Stimulated activated CD8-positive, alpha-beta memory T cell treated with anti-CD3 and anti-CD28 coated beads, Interleukin-7, amount 100 ng/mL, for 1 hour (primary cell): Measurements from ENCODE around the gene CTSG.
"Not testable (repeated sequence)": the region's sequence is repeated elsewhere in the genome, so short reads cannot be mapped to it uniquely, and the experiment has no call there.

Experiments
- DNase-seq, 2 donors: peaks; one replicate each; pipeline ENCODE4 v3.0.0-alpha.2; 2020; ENCODE audit warnings: low read depth in 2 of 2

CTSG gene, protein sequence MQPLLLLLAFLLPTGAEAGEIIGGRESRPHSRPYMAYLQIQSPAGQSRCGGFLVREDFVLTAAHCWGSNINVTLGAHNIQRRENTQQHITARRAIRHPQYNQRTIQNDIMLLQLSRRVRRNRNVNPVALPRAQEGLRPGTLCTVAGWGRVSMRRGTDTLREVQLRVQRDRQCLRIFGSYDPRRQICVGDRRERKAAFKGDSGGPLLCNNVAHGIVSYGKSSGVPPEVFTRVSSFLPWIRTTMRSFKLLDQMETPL

DNA sequence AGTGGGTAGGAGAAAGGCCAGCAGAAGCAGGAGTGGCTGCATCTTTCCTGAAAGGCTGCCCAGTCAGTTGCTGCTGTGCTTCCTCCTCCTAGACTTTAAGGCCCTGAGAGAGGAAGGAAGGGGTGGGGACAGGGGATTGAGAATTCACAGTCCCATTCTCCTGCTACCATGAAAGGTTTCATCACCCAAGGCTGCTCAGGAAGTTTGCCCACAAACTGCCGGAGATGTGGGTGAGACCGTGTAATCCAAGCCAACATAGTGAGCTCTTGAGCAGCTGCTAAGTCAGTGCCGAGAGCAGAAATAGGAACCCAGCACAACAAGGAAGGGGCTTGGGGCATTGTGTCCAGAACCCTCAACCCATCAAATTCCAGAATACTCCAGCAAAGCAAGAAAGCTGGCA, at the start of gene CTSG:
Gene CTSG, minus strand, starts transcription at position 69 of the 400 bp plus-strand sequence. Its CDS starts 27 bp downstream, at position 42.
- no peak for DNase-seq

DNA sequence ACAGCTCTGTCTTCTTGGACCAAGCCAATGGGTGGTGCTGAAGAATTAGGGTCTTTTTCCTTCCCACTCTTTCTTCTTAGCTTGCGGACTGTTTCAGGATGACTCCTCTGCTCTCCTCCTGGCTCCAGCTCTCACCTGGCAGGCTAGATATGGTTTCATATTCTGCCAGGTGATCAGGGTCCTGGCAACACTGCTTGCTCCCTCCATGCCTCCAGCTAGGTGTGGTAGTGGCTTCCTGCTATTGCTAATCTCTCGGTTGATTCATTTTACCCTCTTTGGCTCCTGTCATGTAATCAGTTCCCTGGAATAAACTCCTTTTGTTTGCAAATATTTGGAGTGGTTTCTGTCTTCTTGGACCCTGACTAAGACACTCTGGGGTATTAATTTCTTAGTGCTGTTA, 37.7 kb upstream of the CTSG start:
- no peak for DNase-seq

DNA sequence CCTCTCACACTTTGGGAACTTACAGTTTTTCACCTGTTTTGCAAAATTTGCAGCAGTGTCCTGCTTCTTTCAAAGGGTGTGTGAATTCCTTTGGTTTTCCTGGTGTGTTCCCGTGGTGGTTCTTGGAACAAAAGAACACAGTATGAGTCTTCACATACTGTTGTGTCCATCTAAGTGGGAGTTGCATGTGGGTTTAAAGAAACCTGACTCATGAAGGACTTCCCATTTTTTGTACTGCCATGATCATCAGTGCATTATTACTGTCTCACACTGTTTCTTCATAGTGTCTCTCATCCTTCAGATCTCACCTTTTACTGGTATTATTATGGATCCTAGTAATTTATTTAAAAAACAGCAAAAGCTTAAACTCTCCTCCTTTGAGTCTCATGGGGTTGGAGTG, 37.2 kb upstream of the CTSG start:
- DNase-seq, result no peak

DNA sequence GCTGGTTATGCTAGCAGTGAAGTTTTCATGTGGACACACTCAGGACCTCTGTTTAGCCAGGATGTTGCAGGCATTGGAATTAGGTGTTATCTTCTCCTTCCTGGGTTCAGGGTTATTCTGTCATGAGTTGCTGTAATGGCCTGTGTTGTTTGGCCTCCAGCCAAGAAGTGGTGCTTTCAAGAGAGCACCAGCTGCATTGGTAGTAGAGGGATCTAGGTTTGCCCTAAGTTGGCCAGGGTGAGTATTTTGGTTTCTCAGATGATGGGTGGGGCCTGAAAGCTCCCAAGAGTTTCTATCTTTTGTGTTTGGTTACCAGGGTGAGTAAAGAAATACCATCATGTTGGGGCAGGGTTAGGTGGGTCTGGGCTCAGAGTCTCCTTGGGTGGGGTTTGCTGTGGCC, 36.1 kb upstream of the CTSG start:
- DNase-seq, result no peak

DNA sequence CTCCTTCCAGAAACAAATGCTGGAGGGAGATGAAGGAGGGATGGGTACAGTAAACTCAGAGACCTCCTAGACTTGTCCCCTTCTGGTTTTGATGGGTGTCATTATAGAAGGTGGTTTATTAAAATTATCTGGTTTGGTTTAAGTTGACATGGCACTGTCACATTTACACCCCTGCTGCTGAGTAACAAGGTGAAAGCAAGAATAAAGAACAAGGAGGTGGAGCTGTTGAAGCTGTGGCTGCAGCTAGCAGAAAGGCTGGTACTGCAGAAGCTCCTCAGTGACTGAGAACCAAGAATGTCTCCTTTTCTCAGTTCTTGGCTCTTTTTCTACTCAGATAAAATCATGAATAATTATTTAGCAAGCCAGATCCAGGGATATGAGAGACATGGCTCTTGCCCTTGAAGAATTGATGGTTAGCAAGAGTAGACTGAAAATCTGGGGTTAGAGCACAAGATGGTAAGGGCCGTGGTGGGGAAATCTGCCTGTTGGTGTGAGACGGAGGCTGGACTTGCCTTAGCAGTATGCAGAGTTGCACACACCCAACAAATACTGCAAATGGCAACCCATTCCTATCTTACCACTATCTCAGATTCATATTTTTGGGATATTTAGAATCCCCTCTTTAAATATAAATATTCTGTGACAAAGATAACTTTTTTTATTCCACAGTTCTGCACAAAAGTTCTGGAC, 33.8 kb upstream of the CTSG start, which contains the start of gene GZMH:
Gene GZMH, minus strand, starts transcription at position 31 of the 690 bp plus-strand sequence. CDS start 72 bp downstream, outside the sequence.
- no peak for DNase-seq

DNA sequence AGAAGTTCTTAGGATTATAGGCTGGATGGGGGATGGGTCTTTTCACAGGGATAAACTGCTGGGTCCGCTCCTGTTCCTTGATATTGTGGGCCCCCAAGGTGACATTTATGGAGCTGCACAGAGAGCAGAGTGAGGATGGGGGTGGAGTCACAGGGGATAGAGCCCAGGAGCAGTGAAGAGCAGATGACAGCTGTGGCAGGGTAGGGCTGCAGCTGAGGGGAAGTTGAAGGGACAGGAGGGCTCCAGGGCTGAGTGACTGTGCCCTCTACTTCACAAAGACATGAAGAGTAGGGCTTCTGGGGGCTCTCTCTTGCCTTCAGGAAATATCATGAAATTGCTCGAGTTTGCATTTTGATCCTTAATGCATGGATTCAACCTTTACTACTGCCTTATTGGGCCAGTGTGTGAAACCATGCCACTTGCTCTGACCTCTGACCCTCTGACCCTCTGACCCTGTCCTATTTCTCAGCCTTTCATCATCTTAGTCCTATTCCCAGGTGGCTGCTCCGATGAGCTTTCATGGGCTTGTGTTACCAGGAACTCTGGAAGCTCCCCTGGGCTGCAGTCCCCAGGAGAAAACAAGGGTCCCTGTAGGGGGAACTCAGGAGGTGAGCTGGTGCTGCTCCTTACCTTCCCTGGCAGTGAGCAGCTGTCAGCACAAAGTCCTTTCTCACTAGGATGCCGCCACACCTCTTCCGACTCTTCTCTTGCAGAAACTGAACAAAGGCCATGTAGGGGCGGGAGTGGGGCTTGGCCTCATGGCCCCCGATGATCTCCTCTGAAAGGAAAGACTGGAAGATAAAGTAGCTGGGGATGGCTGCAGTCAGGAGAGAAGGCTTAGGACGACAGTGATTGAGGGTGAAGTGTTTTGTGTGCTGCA, 31.8 kb upstream of the CTSG start:
- DNase-seq, result no peak

DNA sequence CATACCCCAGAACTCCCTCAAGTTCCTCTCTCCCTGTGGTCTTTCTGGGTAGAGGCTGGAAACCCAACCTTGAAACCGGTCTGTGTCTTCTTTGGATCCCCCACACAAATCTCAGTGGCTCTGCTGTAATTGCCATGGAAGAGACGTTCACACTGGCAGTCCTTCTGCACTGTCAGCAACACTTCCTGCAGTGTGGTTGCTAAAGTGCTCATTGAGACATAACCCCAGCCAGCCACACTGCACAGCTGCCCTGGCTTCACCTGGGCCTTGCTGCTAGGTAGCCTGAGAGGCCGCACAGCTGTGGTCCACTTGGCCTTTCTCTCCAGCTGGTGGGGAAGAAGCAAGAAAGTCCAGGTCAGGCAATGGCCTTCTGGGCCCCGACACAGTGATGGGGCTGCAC, 31.0 kb upstream of the CTSG start:
- DNase-seq, result no peak

DNA sequence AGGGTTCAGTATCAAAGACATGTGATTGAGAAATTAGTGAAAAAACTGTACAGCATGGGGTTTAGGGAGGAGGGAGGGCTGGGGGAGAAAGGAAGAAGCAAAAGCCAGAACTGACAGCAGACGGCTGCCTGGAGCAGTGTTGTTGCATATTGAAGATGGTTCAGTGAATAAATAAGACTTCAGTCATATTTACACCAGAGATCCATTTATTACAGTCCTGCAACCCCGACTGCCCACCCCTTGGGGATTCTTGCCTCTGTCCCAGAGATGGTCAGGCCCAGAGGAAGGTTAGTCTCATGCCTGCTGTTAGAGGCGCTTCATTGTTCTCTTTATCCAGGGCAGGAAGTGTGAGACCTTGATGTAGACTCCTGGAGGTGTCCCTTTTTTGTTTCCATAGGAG, 30.2 kb upstream of the CTSG start:
- DNase-seq, result no peak

DNA sequence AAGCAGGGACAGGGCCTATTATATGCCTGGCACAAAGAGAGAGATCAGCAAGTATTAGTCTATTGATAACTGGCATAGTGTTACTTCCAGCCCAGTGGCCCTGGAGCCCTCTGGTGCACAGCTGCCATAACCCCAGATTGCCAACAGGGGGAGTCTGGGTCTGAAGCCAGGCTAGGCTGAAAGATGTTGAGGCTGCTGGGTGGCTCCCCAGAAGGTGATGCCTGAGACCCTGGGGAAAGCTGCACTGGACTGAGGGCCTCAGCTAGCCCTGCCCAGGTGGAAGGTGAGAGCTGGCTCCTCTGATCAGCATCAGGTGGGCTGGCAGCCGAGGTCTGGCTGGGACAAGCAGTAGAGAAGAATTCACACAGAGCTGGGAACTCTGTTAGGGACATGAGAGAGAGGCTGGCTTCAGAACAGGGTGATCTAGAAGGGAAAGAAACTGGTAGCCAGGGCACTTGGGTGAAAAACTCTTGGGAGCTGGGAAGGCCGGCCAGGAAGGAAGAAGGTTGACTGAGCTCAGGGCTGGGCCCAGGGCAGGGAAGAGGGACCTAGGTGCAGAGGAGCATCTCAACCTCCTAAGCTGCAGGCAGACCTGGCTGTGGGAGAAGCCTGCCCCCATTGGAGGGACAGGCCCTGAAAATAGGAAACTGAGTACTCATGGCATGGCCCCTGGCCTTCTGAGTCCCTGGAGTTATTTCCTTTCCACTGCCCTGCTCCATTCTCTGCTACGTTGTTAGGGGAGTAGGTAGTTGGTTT, 29.6 kb upstream of the CTSG start:
- DNase-seq, result peak; percentile 41 to 48

DNA sequence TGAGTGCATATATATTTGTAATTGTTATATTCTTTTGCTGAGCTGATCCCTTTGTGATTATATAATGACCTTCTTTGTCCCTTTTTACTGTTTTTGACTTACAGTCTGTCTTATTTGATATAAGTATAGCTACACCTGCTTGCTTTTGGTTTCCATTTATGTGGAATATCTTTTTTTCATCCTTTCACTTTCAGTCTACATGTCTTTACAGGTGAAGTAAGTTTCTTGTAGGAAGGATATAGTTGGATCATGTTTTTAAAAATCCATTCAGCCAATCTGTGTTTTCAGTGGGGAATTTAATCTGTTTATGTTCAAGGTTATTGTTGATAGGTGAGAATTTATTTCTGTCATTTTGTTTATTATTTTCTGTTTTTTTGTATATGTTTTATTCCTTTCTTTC, 21.4 kb upstream of the CTSG start:
- DNase-seq, result no peak

DNA sequence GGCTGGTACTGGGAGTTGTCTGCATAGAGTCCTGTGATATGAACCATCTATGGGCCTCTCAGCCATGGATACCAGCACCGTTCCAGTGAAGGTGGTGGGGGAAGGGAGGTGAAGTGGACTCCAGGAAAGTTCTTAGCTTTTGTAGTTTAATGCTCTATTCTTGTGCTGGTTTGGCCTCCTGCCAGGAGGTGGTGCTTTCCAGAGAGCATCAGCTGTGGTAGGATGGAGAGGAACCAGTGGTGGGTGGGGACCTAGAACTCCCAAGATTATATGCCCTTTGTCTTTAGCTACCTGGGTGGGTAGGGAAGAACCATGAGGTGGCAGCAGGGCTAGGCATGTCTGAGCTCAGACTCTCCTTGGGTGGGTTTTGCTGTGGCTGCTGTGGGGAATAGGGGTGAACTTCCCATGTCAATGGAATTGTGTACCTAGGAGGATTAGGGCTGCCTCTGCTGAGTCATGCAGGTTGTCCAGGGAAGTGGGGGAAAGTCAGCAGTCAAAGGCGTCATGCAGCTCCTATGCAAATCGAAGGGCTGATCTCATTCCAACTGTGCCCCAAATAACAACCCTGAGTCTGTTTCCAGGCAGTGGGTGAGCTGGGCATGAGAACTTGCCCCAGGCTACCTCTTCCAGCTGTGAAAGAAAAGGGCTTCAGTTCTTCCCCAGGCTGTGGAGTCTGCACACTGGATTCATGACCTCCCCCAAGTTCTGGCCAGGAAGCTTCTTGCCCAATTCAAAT, 19.2 kb upstream of the CTSG start:
- no peak for DNase-seq

DNA sequence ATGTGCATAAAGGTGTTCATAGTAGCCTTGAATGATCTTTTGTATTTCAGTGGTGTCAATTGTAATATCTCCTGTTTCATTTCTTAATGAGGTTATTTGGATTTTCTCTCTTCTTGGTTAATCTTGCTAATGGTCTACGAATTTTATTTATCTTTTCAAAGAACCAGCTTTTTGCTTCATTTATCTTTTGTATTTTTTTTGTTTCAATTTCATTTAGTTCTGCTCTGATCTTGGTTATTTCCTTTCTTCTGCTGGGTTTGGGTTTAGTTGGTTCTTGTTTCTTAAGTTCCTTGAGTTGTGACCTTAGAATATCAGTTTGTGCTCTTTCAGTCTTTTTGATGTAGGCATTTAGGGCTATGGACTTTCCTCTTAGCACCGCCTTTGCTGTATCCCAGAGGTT, 15.0 kb upstream of the CTSG start:
- not testable (repeated sequence) for DNase-seq

DNA sequence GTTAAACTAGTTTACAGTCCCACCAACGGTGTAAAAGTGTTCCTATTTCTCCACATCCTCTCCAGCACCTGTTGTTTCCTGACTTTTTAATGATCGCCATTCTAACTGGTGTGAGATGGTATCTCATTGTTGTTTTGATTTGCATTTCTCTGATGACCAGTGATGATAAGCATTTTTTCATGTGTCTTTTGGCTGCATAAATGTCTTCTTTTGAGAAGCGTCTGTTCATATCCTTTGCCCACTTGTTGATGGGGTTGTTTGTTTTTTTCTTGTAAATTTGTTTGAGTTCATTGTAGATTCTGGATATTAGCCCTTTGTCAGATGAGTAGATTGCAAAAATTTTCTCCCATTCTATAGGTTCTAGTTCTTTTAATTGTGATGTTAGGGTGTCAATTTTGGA, 8.4 kb upstream of the CTSG start:
- not testable (repeated sequence) for DNase-seq

DNA sequence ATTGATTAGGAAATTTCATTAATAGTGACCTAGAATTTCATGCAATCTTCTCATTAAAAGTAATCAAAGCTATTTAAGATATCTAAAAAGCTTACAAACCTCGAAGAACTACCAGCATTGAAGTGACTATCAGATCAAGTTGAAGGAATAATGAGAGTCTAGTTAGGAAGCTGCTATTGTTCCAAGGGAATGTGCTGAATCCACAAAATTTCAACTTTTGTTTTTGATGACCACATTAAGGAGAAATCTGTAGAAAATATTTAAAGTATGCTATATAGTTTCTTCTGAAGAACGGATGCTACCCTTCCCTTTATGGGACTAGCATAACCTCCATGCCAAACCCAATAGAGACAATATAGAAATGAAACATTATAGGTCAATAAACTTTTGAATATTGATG, 2.5 kb upstream of the CTSG start:
- no peak for DNase-seq

DNA sequence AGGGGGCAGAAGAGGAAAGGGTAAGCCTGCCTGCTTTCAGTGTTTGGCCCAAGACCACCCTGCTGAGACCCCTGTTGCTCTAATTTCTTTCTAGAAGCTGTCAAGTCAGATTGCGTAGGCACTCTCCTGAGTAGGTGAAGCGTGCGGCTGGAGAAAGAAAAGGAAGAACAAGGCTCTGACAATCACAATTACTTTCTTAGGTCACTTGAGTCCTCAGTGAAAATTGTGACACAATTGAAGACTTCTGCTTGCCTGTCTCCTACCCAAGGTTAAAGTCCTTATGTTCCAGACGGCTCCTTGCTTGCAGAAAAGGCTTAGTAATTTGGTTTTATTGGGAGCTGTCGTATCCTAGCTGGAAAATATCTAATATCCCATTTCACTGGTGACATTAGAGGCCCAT, 721 bp upstream of the CTSG start:
- DNase-seq, result no peak

DNA sequence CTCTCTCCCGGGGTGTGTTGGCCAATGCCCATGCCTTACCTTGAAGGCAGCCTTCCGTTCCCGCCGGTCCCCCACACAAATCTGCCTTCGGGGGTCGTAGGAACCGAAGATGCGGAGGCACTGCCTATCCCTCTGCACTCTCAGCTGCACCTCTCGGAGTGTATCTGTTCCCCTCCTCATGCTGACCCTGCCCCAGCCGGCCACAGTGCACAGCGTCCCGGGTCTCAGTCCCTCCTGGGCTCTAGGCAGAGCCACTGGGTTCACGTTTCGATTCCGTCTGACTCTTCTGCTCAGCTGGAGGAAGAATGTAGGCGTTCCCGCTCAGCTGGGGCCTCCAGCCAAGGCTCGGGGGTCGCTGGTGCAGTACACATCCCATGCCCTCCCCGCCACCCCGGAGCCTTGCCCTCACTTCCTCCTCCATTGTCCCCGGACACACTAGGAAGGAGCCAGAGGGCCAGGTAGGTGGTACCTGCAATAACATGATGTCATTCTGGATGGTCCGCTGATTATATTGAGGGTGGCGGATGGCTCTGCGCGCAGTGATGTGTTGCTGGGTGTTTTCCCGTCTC, 1.8 kb downstream of the CTSG start:
- no peak for DNase-seq

DNA sequence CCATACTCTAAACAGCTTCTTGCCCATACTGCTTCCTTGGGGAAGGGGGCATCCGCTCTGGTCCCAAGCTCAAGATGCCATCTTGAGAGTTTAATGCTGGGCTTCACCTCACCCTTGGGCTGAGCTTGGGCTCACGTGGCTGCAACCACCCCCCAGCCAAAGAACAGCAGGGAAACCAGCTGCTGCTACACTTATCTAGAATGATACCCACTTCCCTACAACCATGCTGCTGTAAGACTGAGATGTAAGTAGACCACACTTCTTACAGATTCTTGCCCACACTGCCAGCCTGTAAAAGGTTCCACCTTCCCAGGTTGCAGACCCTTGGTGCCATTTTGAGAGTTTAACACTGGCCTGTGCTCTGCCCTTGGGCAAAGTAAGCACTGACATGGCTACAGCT, 9.7 kb downstream of the CTSG start:
- no peak for DNase-seq

DNA sequence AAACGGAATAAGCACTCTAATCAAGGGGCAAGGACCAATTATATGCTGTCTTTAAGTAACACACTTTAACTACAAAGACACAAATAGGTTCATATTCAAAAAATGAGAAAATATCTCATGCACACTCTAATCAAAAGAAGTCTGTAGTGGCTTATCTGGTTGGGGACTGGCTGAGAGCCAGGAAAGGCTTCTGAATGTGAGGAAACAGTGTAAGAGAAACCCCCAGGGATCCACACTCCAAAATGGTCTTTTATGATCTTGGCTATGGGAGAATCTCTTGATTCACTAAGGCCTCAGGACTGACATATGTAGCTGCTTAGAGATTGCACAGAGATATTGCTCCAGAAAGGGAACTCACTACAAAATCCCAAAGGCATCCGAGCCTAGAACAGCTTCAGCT, 10.3 kb downstream of the CTSG start:
- no peak for DNase-seq

DNA sequence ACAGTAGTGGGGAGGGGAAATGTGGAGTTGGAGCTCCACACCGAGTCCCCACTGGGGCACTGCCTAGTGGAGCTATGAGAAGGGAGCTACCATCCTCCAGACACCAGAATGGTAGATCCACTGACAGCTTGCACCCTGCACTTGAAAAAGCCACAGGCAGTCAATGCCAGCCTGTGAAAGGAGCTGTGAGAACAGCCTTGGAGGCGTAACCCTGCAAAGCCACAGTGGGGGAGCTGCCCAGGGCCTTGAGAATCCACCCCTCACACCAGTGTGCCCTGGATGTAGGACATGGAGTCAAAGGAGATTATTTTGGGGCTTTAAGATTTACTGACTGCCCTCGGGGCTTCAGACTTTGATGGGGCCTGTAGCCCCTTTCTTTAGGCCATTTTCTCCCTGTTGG, 12.5 kb downstream of the CTSG start:
- DNase-seq, result no peak

DNA sequence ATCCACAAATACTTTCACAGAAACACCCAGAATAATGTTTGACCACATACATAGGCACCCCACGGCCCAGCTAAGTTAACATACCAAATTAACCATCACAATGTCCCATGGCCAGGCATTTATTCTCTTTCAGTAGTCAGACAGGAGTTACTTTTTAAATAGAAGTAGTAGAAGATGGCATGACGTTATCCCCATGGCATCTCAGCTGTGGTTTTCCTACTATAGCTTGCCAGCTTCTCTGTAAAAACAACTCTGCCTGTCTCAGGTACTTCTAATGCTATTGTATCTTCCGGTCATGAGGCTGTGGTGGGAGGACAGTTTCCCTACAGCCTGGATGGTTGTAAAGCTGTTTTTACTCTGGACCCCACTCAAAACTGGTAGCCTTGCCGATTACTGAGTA, 19.3 kb downstream of the CTSG start:
- no peak for DNase-seq

DNA sequence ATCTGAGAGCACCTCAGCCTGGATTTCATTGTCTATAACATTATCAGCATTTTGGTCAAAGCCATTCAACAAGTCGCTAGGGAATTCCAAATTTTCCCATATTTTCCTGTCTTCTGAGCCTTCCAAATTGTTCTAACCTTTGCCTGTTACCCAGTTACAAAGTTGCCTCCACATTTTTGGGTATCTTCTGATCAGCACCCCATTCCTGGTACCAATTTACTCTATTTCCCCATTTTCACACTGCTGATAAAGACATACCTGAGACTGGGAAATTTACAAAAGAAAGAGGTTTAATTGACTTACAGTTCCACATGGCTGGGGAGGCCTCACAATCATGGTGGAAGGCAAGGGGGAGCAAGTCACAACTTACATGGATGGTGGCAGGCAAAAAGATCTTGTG, 27.0 kb downstream of the CTSG start:
- DNase-seq, result not testable (repeated sequence)
